Colon (tissue), 2 donors: Measurements from ENCODE around the gene COL15A1.

ENCODE experiments used
- FAIRE-seq: peaks from 2 replicates; lab custom pipeline; 2012; peaks lifted over from hg19 to GRCh38; lab: Jason Lieb, UNC
- donor health status: control.
- donor health status: control.

COL15A1 gene

GRCh38 chr9:99057665-99058625, 114.2 kb downstream of the COL15A1 start:
- FAIRE-seq: no peak

- FAIRE-seq: no peak
Observed at GRCh38 chr9:99058964-99059921, 115.5 kb downstream of the COL15A1 start.

GRCh38 chr9:99060621-99061020, 116.9 kb downstream of the COL15A1 start:
- FAIRE-seq: no peak

- FAIRE-seq: no peak
Observed at GRCh38 chr9:99062549-99062948, 118.8 kb downstream of the COL15A1 start.

- FAIRE-seq: no peak
Observed at GRCh38 chr9:99063522-99063921, 119.8 kb downstream of the COL15A1 start.

- FAIRE-seq: no peak
Observed at GRCh38 chr9:99066571-99066970, 122.9 kb downstream of the COL15A1 start.

- FAIRE-seq: no peak
Observed at GRCh38 chr9:99069075-99069474, 125.4 kb downstream of the COL15A1 start.

- no peak for FAIRE-seq
Observed at GRCh38 chr9:99069546-99069945, 125.8 kb downstream of the COL15A1 start.

- no peak for FAIRE-seq
Observed at GRCh38 chr9:99070681-99071080, 127.0 kb downstream of the COL15A1 start.

GRCh38 chr9:99071313-99072039, 127.8 kb downstream of the COL15A1 start:
- no peak for FAIRE-seq

- no peak for FAIRE-seq
Observed at GRCh38 chr9:99072040-99072394, 128.3 kb downstream of the COL15A1 start.

GRCh38 chr9:99073347-99073746, 129.6 kb downstream of the COL15A1 start:
- FAIRE-seq: no peak

GRCh38 chr9:99073985-99074901, 130.5 kb downstream of the COL15A1 start:
- FAIRE-seq: no peak

GRCh38 chr9:99074902-99075245, 131.2 kb downstream of the COL15A1 start:
- no peak for FAIRE-seq

- FAIRE-seq: no peak
Observed at GRCh38 chr9:99075246-99075912, 131.7 kb downstream of the COL15A1 start.

- no peak for FAIRE-seq
Observed at GRCh38 chr9:99076030-99076429, 132.3 kb downstream of the COL15A1 start.

GRCh38 chr9:99076483-99077171, 132.9 kb downstream of the COL15A1 start:
- no peak for FAIRE-seq

GRCh38 chr9:99078717-99079116, 135.0 kb downstream of the COL15A1 start:
- no peak for FAIRE-seq

- no peak for FAIRE-seq
Observed at GRCh38 chr9:99079542-99079941, 135.8 kb downstream of the COL15A1 start.

- FAIRE-seq: no peak
Observed at GRCh38 chr9:99083051-99083450, 139.3 kb downstream of the COL15A1 start.
